HCT116 (cell line): ENCODE results near the gene ARHGEF37. TPM values are rescaled to one million over a fixed set of nuclear protein-coding genes. Genes with fewer than 3 reads are reported as not detected.
A peak's percentile ranks its signal among the peaks of the same experiment; 100 is the strongest.

Source experiments
- ATAC-seq: fragments of 200-7000 bp; cut with Tn5 transposase; 2 replicates; pipeline ENCODE4 v1.9.1; 2020; ENCODE audit warnings: mild to moderate bottlenecking, moderate library complexity
- BruUV-seq: library from RNA; stranded (reverse); fragments of 400-500 nt; replicated peaks from 2 replicates; lab custom pipeline; 2021; lab: Mats Ljungman, UMichigan
- CTCF ChIA-PET: fragments of 300-600 bp; sonication (Branson Sonifier 250); formaldehyde crosslinking; loops from one replicate; lab custom pipeline; 2021; ENCODE audit warnings: antibody characterized with exemption; lab: Charles Lee
- POLR2A ChIA-PET: fragments of 300-600, 350-600 bp; sonication (Branson Sonifier 250); formaldehyde crosslinking; loops from one replicate; lab custom pipeline; 2021; ENCODE audit warnings: antibody characterized with exemption; lab: Charles Lee
- RAD21 ChIA-PET, 2 experiments: fragments of 300-600 bp; sonication (Branson Sonifier 250); formaldehyde crosslinking; loops; one replicate each; lab custom pipeline; 2023; ENCODE audit warnings: low total read pairs in 2 of 2; ENCODE audit not compliant: uncharacterized antibody in 2 of 2, unreplicated experiment in 2 of 2, low non-redundant PET in 1 of 2; lab: Charles Lee
- DNase-seq: peaks from one replicate; pipeline ENCODE4 v3.0.0-alpha.2; 2010; ENCODE audit warnings: low read depth, low spot score
- H2AFZ ChIP-seq: fragments of 200-600 bp; shearing (Covaris generic), sonication (generic); 2 replicates; pipeline ENCODE4 v1.6.1; 2017; ENCODE audit warnings: low read depth, mixed run types, mixed read lengths, antibody characterized with exemption, low read length; ENCODE audit not compliant: poor library complexity, severe bottlenecking
- H3K27ac ChIP-seq: 2 replicates; pipeline ENCODE4 v1.5.1; 2012; ENCODE audit warnings: low read depth, low read length
- H3K27me3 ChIP-seq: fragments of 200-600 bp; sonication (generic); 2 replicates; pipeline ENCODE4 v1.6.1; 2016; ENCODE audit warnings: mixed run types, low read length, mixed read lengths; ENCODE audit not compliant: insufficient read depth
- H3K36me3 ChIP-seq, 2 experiments: fragments of 200-500 bp in 1 of 2; fragments of 200-600 bp in 1 of 2; sonication (Bioruptor generic) in 1 of 2; sonication (generic) in 1 of 2; 2 replicates each; pipeline versions ENCODE4 v1.5.1 to v1.6.1; 2014 to 2016; ENCODE audit warnings: low read length in 2 of 2, inconsistent platforms in 1 of 2, mixed read lengths in 1 of 2, mixed run types in 1 of 2; ENCODE audit not compliant: insufficient read depth in 2 of 2, control insufficient read depth in 1 of 2
- H3K4me1 ChIP-seq, 2 experiments: fragments of 200-600 bp in 1 of 2; sonication (generic) in 1 of 2; 2 replicates each; pipeline versions ENCODE4 v1.5.1 to v1.6.1; 2012 to 2017; ENCODE audit warnings: low read length in 2 of 2, inconsistent platforms in 1 of 2, mild to moderate bottlenecking in 1 of 2, mixed read lengths in 1 of 2, mixed run types in 1 of 2, moderate library complexity in 1 of 2; ENCODE audit not compliant: insufficient read depth in 2 of 2, control insufficient read depth in 1 of 2
- H3K4me2 ChIP-seq: fragments of 200-600 bp; sonication (generic); 2 replicates; pipeline ENCODE4 v1.6.1; 2017; ENCODE audit warnings: mixed run types, low read length, mixed read lengths
- H3K4me3 ChIP-seq, 2 experiments: fragments of 200-600 bp in 1 of 2; sonication (generic) in 1 of 2; replicated peaks in 1 of 2; 2 replicates each; pipeline ENCODE4 v1.5.1; 2011 to 2016; ENCODE audit warnings: low read length in 2 of 2, control low read depth in 1 of 2, low read depth in 1 of 2, mild to moderate bottlenecking in 1 of 2, mixed read lengths in 1 of 2, mixed run types in 1 of 2
- H3K79me2 ChIP-seq: fragments of 200-600 bp; sonication (generic); 2 replicates; pipeline ENCODE4 v1.6.1; 2017; ENCODE audit warnings: mild to moderate bottlenecking, mixed run types, low read length, moderate library complexity, mixed read lengths; ENCODE audit not compliant: insufficient read depth
- H3K9ac ChIP-seq: fragments of 200-600 bp; sonication (generic); 2 replicates; pipeline ENCODE4 v1.6.1; 2016; ENCODE audit warnings: low read length, mixed read lengths
- H3K9me2 ChIP-seq: fragments of 200-600 bp; sonication (generic), shearing (Covaris generic); 2 replicates; pipeline ENCODE4 v1.6.1; 2017; ENCODE audit warnings: mixed run types, mild to moderate bottlenecking, moderate library complexity; ENCODE audit not compliant: insufficient read depth
- H3K9me3 ChIP-seq, 2 experiments: fragments of 200-500 bp in 1 of 2; fragments of 200-600 bp in 1 of 2; sonication (Bioruptor generic) in 1 of 2; sonication (generic) in 1 of 2; 2 replicates each; pipeline ENCODE4 v1.6.1; 2014 to 2017; ENCODE audit warnings: low read length in 2 of 2, mixed read lengths in 2 of 2, inconsistent platforms in 1 of 2, low read depth in 1 of 2, mild to moderate bottlenecking in 1 of 2, mixed run types in 1 of 2, moderate library complexity in 1 of 2; ENCODE audit not compliant: control insufficient read depth in 1 of 2, insufficient read depth in 1 of 2
- H4K20me1 ChIP-seq: fragments of 200-600 bp; sonication (generic), shearing (Covaris generic); 2 replicates; pipeline ENCODE4 v1.6.1; 2017; ENCODE audit warnings: mixed run types, mild to moderate bottlenecking, moderate library complexity; ENCODE audit not compliant: insufficient read depth
- ATF3 ChIP-seq: IDR thresholded peaks from 2 replicates; pipeline ENCODE4 v1.6.1; 2012
- CEBPB ChIP-seq: IDR thresholded peaks from 2 replicates; pipeline ENCODE4 v1.6.1; 2012; ENCODE audit warnings: low read depth
- ELF1 ChIP-seq: IDR thresholded peaks from 2 replicates; pipeline ENCODE4 v1.6.1; 2012; ENCODE audit warnings: low read depth, borderline replicate concordance
- EZH2 ChIP-seq: fragments of 200-600 bp; sonication (generic); IDR thresholded peaks from 2 replicates; pipeline ENCODE4 v1.6.1; 2017; ENCODE audit warnings: antibody characterized with exemption, mixed run types
- EZH2phosphoT487 ChIP-seq: fragments of 200-600 bp; IDR thresholded peaks from 2 replicates; pipeline ENCODE4 v1.6.1; 2018; ENCODE audit warnings: antibody characterized with exemption, borderline replicate concordance
- FOSL1 ChIP-seq: IDR thresholded peaks from 2 replicates; pipeline ENCODE4 v1.6.1; 2012; ENCODE audit warnings: low read depth
- POLR2A ChIP-seq: IDR thresholded peaks from 2 replicates; pipeline ENCODE4 v1.7.0; 2011; ENCODE audit warnings: borderline replicate concordance; ENCODE audit not compliant: insufficient read depth, insufficient read length; ENCODE audit errors: extremely low read depth
- POLR2AphosphoS5 ChIP-seq: IDR thresholded peaks from 2 replicates; pipeline ENCODE4 v1.6.1; 2011; ENCODE audit warnings: mild to moderate bottlenecking, low read depth, low read length, moderate library complexity
- RAD21 ChIP-seq: IDR thresholded peaks from 2 replicates; pipeline ENCODE4 v1.6.1; 2012; ENCODE audit warnings: low read depth, mild to moderate bottlenecking
- SP1 ChIP-seq: IDR thresholded peaks from 2 replicates; pipeline ENCODE4 v1.6.1; 2012; ENCODE audit warnings: low read depth
- SRF ChIP-seq: IDR thresholded peaks from 2 replicates; pipeline ENCODE4 v1.6.1; 2012; ENCODE audit warnings: low read depth
- YY1 ChIP-seq: IDR thresholded peaks from 2 replicates; pipeline ENCODE4 v1.6.1; 2011; ENCODE audit warnings: low read length, low read depth, moderate library complexity, mild to moderate bottlenecking; ENCODE audit not compliant: insufficient replicate concordance; ENCODE audit errors: extremely low read depth
- ZFX ChIP-seq: fragments of 450-650 bp; IDR thresholded peaks from 2 replicates; pipeline ENCODE4 v1.6.1; 2017
- intact Hi-C: fragments of 100-400 bp; cut with micrococcal nuclease; formaldehyde crosslinking; loops from 2 replicates; pipeline ENCODE4 v1.10.0; 2022
- total RNA-seq: library from RNA; stranded (reverse); gene quantifications from one replicate; pipeline ENCODE4 v1.2.1, GENCODE V29; 2021; ENCODE audit not compliant: unreplicated experiment
- TF ChIP-seq, protein P1 (sequence below), 3 experiments: fragments of 200-600 bp in 1 of 3; sonication (generic) in 1 of 3; IDR thresholded peaks in 2 of 3; conservative IDR thresholded peaks in 1 of 3; 2 replicates each; pipeline ENCODE4 v1.5.1; 2012 to 2017; ENCODE audit warnings: low read depth in 2 of 3, low read length in 2 of 3, antibody characterized with exemption in 1 of 3, borderline replicate concordance in 1 of 3, control low read depth in 1 of 3, mild to moderate bottlenecking in 1 of 3, mixed read lengths in 1 of 3, mixed run types in 1 of 3, moderate library complexity in 1 of 3; ENCODE audit not compliant: insufficient read depth in 1 of 3
- TF ChIP-seq, protein P2 (sequence below): IDR thresholded peaks from 2 replicates; pipeline ENCODE4 v1.6.1; 2012
- TF ChIP-seq, protein P3 (sequence below): IDR thresholded peaks from 2 replicates; pipeline ENCODE4 v1.6.1; 2012; ENCODE audit warnings: low read depth
- TF ChIP-seq, protein P4 (sequence below): IDR thresholded peaks from 2 replicates; pipeline ENCODE4 v1.6.1; 2011; ENCODE audit warnings: mild to moderate bottlenecking, low read length, moderate library complexity; ENCODE audit not compliant: insufficient replicate concordance; ENCODE audit errors: extremely low read depth

Gene ARHGEF37
- total RNA-seq, 1 experiment from 2014 or later: 7.0 TPM

GRCh38 chr5:149604321-149604720, 23.0 kb downstream of the ARHGEF37 start (continued):
- TF ChIP-seq, protein P1, sequence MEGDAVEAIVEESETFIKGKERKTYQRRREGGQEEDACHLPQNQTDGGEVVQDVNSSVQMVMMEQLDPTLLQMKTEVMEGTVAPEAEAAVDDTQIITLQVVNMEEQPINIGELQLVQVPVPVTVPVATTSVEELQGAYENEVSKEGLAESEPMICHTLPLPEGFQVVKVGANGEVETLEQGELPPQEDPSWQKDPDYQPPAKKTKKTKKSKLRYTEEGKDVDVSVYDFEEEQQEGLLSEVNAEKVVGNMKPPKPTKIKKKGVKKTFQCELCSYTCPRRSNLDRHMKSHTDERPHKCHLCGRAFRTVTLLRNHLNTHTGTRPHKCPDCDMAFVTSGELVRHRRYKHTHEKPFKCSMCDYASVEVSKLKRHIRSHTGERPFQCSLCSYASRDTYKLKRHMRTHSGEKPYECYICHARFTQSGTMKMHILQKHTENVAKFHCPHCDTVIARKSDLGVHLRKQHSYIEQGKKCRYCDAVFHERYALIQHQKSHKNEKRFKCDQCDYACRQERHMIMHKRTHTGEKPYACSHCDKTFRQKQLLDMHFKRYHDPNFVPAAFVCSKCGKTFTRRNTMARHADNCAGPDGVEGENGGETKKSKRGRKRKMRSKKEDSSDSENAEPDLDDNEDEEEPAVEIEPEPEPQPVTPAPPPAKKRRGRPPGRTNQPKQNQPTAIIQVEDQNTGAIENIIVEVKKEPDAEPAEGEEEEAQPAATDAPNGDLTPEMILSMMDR (IDR thresholded peaks at IDR 0.05 in 2 of 3, conservative IDR thresholded peaks at IDR 0.05 in 1 of 3; ENCODE audit: borderline replicate concordance in 1 of 3, insufficient read depth in 1 of 3, low read depth in 2 of 3, low read length in 2 of 3): no peak
- no peak for TF ChIP-seq ZFX
- TF ChIP-seq, protein P2, sequence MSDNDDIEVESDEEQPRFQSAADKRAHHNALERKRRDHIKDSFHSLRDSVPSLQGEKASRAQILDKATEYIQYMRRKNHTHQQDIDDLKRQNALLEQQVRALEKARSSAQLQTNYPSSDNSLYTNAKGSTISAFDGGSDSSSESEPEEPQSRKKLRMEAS: no peak

DNA sequence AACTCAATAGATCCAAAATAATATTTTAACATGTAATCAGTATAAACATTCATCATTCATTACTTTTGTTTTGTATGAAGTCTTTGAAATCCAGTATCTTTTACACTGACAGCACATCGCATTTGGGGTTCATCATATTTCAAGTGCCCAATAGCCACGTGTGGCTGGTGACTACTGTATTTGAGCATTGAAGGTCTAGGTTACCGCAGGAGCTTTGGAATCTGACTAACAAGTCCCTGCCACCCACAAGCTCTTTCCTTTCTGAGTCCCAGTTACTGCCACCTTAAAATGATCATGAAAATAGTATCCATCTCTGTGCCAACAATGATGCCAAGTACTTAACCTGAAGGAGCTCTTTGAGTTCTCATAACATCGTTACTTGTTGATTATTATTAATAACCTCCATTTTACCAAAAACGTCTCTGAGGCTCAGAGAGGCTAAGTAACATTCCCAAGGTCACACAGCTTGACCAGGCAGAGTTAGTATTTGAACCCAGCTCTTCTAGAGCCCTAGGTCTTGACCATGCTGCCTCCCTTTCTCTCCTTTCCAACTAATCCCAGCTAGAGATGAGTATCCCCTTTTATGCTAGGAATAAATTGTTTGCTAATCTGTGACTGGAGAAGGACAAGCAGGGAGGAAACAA, 24.2 kb downstream of the ARHGEF37 start:
- intact Hi-C loops: no loop called here
- CTCF ChIA-PET: interaction anchor here (1.2 kb wide), 1 partner anchor 13 kb away, joined by 5 read pairs; no protein-coding TSS in a partner anchor
- H3K27me3 ChIP-seq: no peaks in the 10 kb centered on the region
- H3K9ac ChIP-seq: peak overlapping the region; percentile 63
- BruUV-seq: no TSS peak
- no peaks in the 10 kb centered on the region for H4K20me1 ChIP-seq
- peak overlapping the region; percentile 45; the same call in 1 of the 2 replicates for H3K27ac ChIP-seq
- no peak for DNase-seq
- POLR2A ChIA-PET: no interaction called here
- RAD21 ChIA-PET: interaction anchor here in 1 of 2 experiments (0.6 to 0.7 kb wide), 2 partner anchors 13 to 40 kb away, joined by 3 to 4 read pairs; no protein-coding TSS in a partner anchor
- H3K4me2 ChIP-seq: peak overlapping the region; percentile 76
- TF ChIP-seq, protein P3, sequence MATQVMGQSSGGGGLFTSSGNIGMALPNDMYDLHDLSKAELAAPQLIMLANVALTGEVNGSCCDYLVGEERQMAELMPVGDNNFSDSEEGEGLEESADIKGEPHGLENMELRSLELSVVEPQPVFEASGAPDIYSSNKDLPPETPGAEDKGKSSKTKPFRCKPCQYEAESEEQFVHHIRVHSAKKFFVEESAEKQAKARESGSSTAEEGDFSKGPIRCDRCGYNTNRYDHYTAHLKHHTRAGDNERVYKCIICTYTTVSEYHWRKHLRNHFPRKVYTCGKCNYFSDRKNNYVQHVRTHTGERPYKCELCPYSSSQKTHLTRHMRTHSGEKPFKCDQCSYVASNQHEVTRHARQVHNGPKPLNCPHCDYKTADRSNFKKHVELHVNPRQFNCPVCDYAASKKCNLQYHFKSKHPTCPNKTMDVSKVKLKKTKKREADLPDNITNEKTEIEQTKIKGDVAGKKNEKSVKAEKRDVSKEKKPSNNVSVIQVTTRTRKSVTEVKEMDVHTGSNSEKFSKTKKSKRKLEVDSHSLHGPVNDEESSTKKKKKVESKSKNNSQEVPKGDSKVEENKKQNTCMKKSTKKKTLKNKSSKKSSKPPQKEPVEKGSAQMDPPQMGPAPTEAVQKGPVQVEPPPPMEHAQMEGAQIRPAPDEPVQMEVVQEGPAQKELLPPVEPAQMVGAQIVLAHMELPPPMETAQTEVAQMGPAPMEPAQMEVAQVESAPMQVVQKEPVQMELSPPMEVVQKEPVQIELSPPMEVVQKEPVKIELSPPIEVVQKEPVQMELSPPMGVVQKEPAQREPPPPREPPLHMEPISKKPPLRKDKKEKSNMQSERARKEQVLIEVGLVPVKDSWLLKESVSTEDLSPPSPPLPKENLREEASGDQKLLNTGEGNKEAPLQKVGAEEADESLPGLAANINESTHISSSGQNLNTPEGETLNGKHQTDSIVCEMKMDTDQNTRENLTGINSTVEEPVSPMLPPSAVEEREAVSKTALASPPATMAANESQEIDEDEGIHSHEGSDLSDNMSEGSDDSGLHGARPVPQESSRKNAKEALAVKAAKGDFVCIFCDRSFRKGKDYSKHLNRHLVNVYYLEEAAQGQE: no peak
- TF ChIP-seq ZFX: no peak
- TF ChIP-seq EZH2phosphoT487: no peak
- no peak for TF ChIP-seq CEBPB
- no peak for TF ChIP-seq SP1
- TF ChIP-seq EZH2: no peak
- TF ChIP-seq YY1: no peak
- TF ChIP-seq POLR2AphosphoS5: no peak
- TF ChIP-seq ELF1: no peak
- TF ChIP-seq ATF3: no peak
- no peak for TF ChIP-seq SRF
- TF ChIP-seq FOSL1: no peak
- TF ChIP-seq POLR2A: no peak
- no peak for TF ChIP-seq RAD21
- TF ChIP-seq, protein P4, sequence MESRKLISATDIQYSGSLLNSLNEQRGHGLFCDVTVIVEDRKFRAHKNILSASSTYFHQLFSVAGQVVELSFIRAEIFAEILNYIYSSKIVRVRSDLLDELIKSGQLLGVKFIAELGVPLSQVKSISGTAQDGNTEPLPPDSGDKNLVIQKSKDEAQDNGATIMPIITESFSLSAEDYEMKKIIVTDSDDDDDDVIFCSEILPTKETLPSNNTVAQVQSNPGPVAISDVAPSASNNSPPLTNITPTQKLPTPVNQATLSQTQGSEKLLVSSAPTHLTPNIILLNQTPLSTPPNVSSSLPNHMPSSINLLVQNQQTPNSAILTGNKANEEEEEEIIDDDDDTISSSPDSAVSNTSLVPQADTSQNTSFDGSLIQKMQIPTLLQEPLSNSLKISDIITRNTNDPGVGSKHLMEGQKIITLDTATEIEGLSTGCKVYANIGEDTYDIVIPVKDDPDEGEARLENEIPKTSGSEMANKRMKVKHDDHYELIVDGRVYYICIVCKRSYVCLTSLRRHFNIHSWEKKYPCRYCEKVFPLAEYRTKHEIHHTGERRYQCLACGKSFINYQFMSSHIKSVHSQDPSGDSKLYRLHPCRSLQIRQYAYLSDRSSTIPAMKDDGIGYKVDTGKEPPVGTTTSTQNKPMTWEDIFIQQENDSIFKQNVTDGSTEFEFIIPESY: no peak
- TF ChIP-seq, all 23 proteins: peak for 0
- Histone ChIP-seq H3K9me3 (peaks cover 7 to 9% of the 10 kb centered on the region in 2 experiments; a peak in 2 of 4 replicates), H3K36me3 (peaks cover 0 to 7% of the 10 kb centered on the region in 2 experiments; a peak in 1 of 4 replicates), H3K79me2 (no peaks in the 10 kb centered on the region), H2AFZ (no peak overlapping the region), H3K4me1 (peaks cover 31 to 55% of the 10 kb centered on the region in 2 experiments), H3K4me3 (peak overlapping the region in 1 of 2 experiments; percentile 37; a peak in 2 of 4 replicates), H3K9me2 (no peaks in the 10 kb centered on the region)
- peak; percentile 23 for ATAC-seq
